Measurements from ENCODE around the gene HEPN1. TPM values are rescaled to one million over a fixed set of nuclear protein-coding genes. Genes with fewer than 3 reads are reported as not detected.

The HEPN1 gene
- total and polyA plus RNA-seq, 3 donors from 2014 or later, result not detected

- Histone ChIP-seq H3K4me3 (no peak overlapping the region), H3K36me3 (ENCODE audit: low read depth, missing control alignments) (no peaks in the 10 kb centered on the region), H3K4me1 (peaks cover 38% of the 10 kb centered on the region), H3K27me3 (no peaks in the 10 kb centered on the region), H3K9me3 (no peaks in the 10 kb centered on the region), H3K27ac (peak overlapping the region in 1 of 2 donors; percentile 76)
- peak; percentile 64 for DNase-seq
- 51 to 54% methylated on average over 6 to 9 of the region's 9 CpGs for WGBS, 2 donors
- intact Hi-C loops (cut with DNase I; ENCODE audit: low total_unique reads), result no loop called here
- no peak for TF ChIP-seq POLR2A (IDR thresholded peaks at IDR 0.05)
- TF ChIP-seq, protein P1, sequence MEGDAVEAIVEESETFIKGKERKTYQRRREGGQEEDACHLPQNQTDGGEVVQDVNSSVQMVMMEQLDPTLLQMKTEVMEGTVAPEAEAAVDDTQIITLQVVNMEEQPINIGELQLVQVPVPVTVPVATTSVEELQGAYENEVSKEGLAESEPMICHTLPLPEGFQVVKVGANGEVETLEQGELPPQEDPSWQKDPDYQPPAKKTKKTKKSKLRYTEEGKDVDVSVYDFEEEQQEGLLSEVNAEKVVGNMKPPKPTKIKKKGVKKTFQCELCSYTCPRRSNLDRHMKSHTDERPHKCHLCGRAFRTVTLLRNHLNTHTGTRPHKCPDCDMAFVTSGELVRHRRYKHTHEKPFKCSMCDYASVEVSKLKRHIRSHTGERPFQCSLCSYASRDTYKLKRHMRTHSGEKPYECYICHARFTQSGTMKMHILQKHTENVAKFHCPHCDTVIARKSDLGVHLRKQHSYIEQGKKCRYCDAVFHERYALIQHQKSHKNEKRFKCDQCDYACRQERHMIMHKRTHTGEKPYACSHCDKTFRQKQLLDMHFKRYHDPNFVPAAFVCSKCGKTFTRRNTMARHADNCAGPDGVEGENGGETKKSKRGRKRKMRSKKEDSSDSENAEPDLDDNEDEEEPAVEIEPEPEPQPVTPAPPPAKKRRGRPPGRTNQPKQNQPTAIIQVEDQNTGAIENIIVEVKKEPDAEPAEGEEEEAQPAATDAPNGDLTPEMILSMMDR (IDR thresholded peaks at IDR 0.05), result no peak
Measured at GRCh38 chr11:124896821-124897391, 22.1 kb upstream of the HEPN1 start.

GRCh38 chr11:124897674-124898262 is 21.3 kb upstream of the HEPN1 start, which contains the start of gene ROBO4:
Gene ROBO4 (minus strand): TSS chr11:124897865. CDS start chr11:124897795, 70 bp downstream.
- H3K4me1 ChIP-seq, result peaks cover 30% of the 10 kb centered on the region

DNA sequence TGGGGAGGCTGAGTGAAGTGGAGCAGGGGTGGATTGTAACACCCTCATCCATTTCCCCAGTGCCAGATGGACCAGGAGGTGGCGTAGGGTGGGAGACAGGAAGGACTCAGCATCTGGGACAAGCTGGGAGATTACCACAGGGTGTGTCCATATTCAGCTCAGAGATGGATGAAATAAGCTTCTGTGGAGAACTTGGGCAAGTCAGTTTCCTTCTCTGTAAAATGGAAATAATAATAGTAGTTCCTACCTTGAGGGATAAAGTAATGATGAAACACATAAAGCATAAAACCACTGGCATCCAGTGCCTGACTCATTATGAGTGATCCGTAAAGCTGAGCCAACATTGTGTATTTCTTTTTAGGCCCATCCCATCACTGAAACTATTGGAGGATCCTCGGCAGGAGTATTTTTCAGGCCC is 20.8 kb upstream of the HEPN1 start:
- Histone ChIP-seq H3K4me1 (peaks cover 26% of the 10 kb centered on the region), H3K27ac (peak overlapping the region; percentile 57 to 76), H3K36me3 (ENCODE audit: low read depth, missing control alignments) (no peaks in the 10 kb centered on the region), H3K9me3 (no peaks in the 10 kb centered on the region), H3K4me3 (no peak overlapping the region), H3K27me3 (no peaks in the 10 kb centered on the region)
- TF ChIP-seq, protein P1 (IDR thresholded peaks at IDR 0.05), result no peak
- no peak for TF ChIP-seq POLR2A (IDR thresholded peaks at IDR 0.05)
- intact Hi-C loops (cut with DNase I; ENCODE audit: low total_unique reads), result no loop called here
- no peak for DNase-seq
- WGBS, 2 donors, result 51 to 60% methylated on average over 3 of the region's 3 CpGs

More at GRCh38 chr11:124897674-124898262, 21.3 kb upstream of the HEPN1 start, which contains the start of gene ROBO4:
- 49 to 59% methylated on average over 12 of the region's 12 CpGs for WGBS, 2 donors
- Histone ChIP-seq H3K27me3 (no peaks in the 10 kb centered on the region), H3K9me3 (no peaks in the 10 kb centered on the region), H3K36me3 (ENCODE audit: low read depth, missing control alignments) (no peaks in the 10 kb centered on the region), H3K27ac (peak within 1 kb of the TSS; percentile 57 to 76), H3K4me3 (no peak within 1 kb of the TSS)
- no peak for DNase-seq
- no peak for TF ChIP-seq POLR2A (IDR thresholded peaks at IDR 0.05)
- intact Hi-C loops (cut with DNase I; ENCODE audit: low total_unique reads), result no loop called here

GRCh38 chr11:124898711-124899110 is 20.3 kb upstream of the HEPN1 start:
- no peak for TF ChIP-seq POLR2A (IDR thresholded peaks at IDR 0.05)
- TF ChIP-seq, protein P1 (IDR thresholded peaks at IDR 0.05), result no peak
- Histone ChIP-seq H3K4me1 (peaks cover 26% of the 10 kb centered on the region), H3K9me3 (no peaks in the 10 kb centered on the region), H3K27ac (peak overlapping the region; percentile 57 to 76), H3K36me3 (ENCODE audit: low read depth, missing control alignments) (no peaks in the 10 kb centered on the region), H3K27me3 (no peaks in the 10 kb centered on the region), H3K4me3 (no peak overlapping the region)
- intact Hi-C loops (cut with DNase I; ENCODE audit: low total_unique reads), result no loop called here
- 30 to 33% methylated on average over 5 of the region's 5 CpGs for WGBS, 2 donors
- peak; percentile 65 for DNase-seq

- DNase-seq, result no peak
- Histone ChIP-seq H3K27me3 (no peaks in the 10 kb centered on the region), H3K27ac (peak overlapping the region in 1 of 2 donors; percentile 76), H3K9me3 (no peaks in the 10 kb centered on the region), H3K4me1 (peaks cover 26% of the 10 kb centered on the region), H3K36me3 (ENCODE audit: low read depth, missing control alignments) (no peaks in the 10 kb centered on the region), H3K4me3 (no peak overlapping the region)
- no peak for TF ChIP-seq POLR2A (IDR thresholded peaks at IDR 0.05)
- TF ChIP-seq, protein P1 (IDR thresholded peaks at IDR 0.05), result no peak
- intact Hi-C loops (cut with DNase I; ENCODE audit: low total_unique reads), result no loop called here
- WGBS, 2 donors, result 63 to 69% methylated on average over 6 of the region's 6 CpGs
Measured at GRCh38 chr11:124899383-124900145, 19.5 kb upstream of the HEPN1 start.
